ENCODE results near the gene ATP2C2. TPM values are rescaled to one million over a fixed set of nuclear protein-coding genes. Genes with fewer than 3 reads are reported as not detected.
A peak's percentile ranks its signal among the peaks of the same experiment; 100 is the strongest.

The ATP2C2 gene
- total and polyA plus RNA-seq, 9 of the 15 experiments (the other 6 are each of a cell fraction or from before 2014, with no cell fraction given), result 0.75 TPM; not detected in 8

DNA sequence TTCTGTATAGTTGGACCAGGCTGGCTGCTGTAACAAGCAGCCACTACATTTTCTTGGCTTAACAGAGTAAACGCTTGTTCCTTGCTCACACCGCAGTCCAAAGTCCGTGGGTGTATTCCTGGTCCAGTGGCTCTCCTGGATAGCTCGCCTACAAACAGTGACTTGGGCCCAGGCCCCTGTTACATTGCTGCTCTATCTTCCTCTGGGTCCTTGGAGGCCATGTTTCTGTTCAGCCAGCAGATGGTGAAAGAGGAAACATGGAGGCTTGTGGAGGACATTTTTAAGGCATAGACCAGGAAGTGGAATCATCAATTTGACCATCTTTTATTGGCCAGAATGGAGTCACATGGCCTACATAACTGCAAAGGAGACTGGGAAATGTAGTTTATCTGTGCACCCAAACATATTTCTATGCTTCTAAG lies 55.1 kb downstream of the ATP2C2 start (continued):
- TF ChIP-seq, protein P1, sequence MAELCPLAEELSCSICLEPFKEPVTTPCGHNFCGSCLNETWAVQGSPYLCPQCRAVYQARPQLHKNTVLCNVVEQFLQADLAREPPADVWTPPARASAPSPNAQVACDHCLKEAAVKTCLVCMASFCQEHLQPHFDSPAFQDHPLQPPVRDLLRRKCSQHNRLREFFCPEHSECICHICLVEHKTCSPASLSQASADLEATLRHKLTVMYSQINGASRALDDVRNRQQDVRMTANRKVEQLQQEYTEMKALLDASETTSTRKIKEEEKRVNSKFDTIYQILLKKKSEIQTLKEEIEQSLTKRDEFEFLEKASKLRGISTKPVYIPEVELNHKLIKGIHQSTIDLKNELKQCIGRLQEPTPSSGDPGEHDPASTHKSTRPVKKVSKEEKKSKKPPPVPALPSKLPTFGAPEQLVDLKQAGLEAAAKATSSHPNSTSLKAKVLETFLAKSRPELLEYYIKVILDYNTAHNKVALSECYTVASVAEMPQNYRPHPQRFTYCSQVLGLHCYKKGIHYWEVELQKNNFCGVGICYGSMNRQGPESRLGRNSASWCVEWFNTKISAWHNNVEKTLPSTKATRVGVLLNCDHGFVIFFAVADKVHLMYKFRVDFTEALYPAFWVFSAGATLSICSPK (IDR thresholded peaks at IDR 0.05; ENCODE audit: borderline replicate concordance), result no peak
- peak; percentile 41; the same call in 1 of the 2 replicates for TF ChIP-seq SPI1 (IDR thresholded peaks at IDR 0.05; ENCODE audit: borderline replicate concordance, low read depth, low read length)
- TF ChIP-seq, protein P2, sequence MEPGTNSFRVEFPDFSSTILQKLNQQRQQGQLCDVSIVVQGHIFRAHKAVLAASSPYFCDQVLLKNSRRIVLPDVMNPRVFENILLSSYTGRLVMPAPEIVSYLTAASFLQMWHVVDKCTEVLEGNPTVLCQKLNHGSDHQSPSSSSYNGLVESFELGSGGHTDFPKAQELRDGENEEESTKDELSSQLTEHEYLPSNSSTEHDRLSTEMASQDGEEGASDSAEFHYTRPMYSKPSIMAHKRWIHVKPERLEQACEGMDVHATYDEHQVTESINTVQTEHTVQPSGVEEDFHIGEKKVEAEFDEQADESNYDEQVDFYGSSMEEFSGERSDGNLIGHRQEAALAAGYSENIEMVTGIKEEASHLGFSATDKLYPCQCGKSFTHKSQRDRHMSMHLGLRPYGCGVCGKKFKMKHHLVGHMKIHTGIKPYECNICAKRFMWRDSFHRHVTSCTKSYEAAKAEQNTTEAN (CRISPR knock-in tag; IDR thresholded peaks at IDR 0.05), result no peak
- peak; percentile 51; the same call in 1 of the 2 replicates for TF ChIP-seq E2F3 (CRISPR knock-in tag; IDR thresholded peaks at IDR 0.05)
- TF ChIP-seq NR4A1 (CRISPR knock-in tag; IDR thresholded peaks at IDR 0.05), result 0 out of 2 replicates have a peak, but pooled peaks have one; percentile 49
- peak; percentile 83 for TF ChIP-seq NR4A1 (tag; IDR thresholded peaks at IDR 0.05)
- TF ChIP-seq, protein P3, sequence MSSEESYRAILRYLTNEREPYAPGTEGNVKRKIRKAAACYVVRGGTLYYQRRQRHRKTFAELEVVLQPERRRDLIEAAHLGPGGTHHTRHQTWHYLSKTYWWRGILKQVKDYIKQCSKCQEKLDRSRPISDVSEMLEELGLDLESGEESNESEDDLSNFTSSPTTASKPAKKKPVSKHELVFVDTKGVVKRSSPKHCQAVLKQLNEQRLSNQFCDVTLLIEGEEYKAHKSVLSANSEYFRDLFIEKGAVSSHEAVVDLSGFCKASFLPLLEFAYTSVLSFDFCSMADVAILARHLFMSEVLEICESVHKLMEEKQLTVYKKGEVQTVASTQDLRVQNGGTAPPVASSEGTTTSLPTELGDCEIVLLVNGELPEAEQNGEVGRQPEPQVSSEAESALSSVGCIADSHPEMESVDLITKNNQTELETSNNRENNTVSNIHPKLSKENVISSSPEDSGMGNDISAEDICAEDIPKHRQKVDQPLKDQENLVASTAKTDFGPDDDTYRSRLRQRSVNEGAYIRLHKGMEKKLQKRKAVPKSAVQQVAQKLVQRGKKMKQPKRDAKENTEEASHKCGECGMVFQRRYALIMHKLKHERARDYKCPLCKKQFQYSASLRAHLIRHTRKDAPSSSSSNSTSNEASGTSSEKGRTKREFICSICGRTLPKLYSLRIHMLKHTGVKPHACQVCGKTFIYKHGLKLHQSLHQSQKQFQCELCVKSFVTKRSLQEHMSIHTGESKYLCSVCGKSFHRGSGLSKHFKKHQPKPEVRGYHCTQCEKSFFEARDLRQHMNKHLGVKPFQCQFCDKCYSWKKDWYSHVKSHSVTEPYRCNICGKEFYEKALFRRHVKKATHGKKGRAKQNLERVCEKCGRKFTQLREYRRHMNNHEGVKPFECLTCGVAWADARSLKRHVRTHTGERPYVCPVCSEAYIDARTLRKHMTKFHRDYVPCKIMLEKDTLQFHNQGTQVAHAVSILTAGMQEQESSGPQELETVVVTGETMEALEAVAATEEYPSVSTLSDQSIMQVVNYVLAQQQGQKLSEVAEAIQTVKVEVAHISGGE (CRISPR knock-in tag; IDR thresholded peaks at IDR 0.05), result peak in 1 of 3 experiments; percentile 83; a peak in 2 of 6 replicates
- TF ChIP-seq NFE2L1 (tag; IDR thresholded peaks at IDR 0.05; ENCODE audit: borderline replicate concordance, low read depth), result no peak
- TF ChIP-seq, protein P4, sequence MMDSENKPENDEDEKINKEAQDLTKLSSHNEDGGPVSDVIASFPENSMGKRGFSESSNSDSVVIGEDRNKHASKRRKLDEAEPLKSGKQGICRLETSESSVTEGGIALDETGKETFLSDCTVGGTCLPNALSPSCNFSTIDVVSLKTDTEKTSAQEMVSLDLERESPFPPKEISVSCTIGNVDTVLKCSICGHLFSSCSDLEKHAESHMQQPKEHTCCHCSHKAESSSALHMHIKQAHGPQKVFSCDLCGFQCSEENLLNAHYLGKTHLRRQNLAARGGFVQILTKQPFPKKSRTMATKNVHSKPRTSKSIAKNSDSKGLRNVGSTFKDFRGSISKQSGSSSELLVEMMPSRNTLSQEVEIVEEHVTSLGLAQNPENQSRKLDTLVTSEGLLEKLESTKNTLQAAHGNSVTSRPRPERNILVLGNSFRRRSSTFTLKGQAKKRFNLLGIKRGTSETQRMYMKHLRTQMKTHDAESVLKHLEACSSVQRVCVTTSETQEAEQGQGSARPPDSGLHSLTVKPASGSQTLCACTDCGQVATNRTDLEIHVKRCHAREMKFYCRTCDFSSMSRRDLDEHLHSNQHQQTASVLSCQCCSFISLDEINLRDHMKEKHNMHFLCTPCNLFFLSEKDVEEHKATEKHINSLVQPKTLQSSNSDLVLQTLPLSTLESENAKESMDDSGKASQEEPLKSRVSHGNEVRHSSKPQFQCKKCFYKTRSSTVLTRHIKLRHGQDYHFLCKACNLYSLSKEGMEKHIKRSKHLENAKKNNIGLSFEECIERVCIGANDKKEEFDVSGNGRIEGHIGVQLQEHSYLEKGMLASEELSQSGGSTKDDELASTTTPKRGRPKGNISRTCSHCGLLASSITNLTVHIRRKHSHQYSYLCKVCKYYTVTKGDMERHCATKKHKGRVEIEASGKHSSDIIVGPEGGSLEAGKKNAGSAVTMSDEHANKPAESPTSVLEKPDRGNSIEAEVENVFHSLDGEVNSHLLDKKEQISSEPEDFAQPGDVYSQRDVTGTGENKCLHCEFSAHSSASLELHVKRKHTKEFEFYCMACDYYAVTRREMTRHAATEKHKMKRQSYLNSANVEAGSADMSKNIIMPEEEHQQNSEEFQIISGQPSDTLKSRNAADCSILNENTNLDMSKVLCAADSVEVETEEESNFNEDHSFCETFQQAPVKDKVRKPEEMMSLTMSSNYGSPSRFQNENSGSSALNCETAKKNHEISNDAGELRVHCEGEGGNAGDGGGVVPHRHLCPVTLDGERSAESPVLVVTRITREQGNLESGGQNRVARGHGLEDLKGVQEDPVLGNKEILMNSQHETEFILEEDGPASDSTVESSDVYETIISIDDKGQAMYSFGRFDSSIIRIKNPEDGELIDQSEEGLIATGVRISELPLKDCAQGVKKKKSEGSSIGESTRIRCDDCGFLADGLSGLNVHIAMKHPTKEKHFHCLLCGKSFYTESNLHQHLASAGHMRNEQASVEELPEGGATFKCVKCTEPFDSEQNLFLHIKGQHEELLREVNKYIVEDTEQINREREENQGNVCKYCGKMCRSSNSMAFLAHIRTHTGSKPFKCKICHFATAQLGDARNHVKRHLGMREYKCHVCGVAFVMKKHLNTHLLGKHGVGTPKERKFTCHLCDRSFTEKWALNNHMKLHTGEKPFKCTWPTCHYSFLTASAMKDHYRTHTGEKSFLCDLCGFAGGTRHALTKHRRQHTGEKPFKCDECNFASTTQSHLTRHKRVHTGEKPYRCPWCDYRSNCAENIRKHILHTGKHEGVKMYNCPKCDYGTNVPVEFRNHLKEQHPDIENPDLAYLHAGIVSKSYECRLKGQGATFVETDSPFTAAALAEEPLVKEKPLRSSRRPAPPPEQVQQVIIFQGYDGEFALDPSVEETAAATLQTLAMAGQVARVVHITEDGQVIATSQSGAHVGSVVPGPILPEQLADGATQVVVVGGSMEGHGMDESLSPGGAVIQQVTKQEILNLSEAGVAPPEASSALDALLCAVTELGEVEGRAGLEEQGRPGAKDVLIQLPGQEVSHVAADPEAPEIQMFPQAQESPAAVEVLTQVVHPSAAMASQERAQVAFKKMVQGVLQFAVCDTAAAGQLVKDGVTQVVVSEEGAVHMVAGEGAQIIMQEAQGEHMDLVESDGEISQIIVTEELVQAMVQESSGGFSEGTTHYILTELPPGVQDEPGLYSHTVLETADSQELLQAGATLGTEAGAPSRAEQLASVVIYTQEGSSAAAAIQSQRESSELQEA (IDR thresholded peaks at IDR 0.05; ENCODE audit: low read depth), result no peak
- TF ChIP-seq SIN3A (IDR thresholded peaks at IDR 0.05; ENCODE audit: borderline replicate concordance in 2 of 2, control insufficient read depth in 1 of 2, low read depth in 2 of 2, low read length in 2 of 2), result no peak
- peak; percentile 74 for TF ChIP-seq ASH1L (IDR thresholded peaks at IDR 0.05; ENCODE audit: borderline replicate concordance, low read depth, partially characterized antibody)
- 0 out of 2 replicates have a peak, but pooled peaks have one; percentile 29 for TF ChIP-seq ZNF354B (CRISPR knock-in tag; IDR thresholded peaks at IDR 0.05)

All from K562 (cell line).